ENCODE results near the gene TBC1D19. TPM values are rescaled to one million over a fixed set of nuclear protein-coding genes. Genes with fewer than 3 reads are reported as not detected.
A peak's percentile ranks its signal among the peaks of the same experiment; 100 is the strongest.
"Not testable (repeated sequence)": the region's sequence is repeated elsewhere in the genome, so short reads cannot be mapped to it uniquely, and the experiment has no call there.

The TBC1D19 gene
- polyA plus RNA-seq, 1 experiment, result 37.0 TPM

DNA sequence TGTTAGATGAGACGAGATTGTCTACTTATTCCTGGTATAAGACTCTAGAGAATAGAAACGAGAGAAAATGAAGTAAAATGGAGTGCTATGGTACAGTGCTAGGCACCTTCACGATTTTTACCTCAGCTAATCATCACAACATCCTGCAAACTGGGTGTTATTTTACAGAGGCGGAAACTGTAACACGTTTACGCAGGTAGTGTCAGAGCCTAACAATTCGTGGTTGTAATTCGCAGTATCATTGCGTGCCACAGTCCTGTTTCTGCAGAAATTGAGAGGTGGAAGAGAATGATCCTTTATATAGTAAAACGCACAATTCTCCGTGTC, 383 bp upstream of the TBC1D19 start:
- Histone ChIP-seq H3K9me3 (ENCODE audit: control insufficient read depth, insufficient read depth, low read length) (peaks cover 6% of the 10 kb centered on the region; the same call in 1 of the 2 replicates), H3K4me3 (ENCODE audit: low read depth, low read length) (peak overlapping the region; percentile 85), H3K27me3 (ENCODE audit: control insufficient read depth, insufficient read depth, low read length) (no peaks in the 10 kb centered on the region), H3K27ac (ENCODE audit: low read depth, low read length) (no peak overlapping the region)
- POLR2A ChIA-PET, result interaction anchor here (0.6 to 1.5 kb wide), 3 partner anchors 13 to 121 kb away, joined by 3 to 4 read pairs (median 3); no protein-coding TSS in a partner anchor
- TF ChIP-seq, protein P1, sequence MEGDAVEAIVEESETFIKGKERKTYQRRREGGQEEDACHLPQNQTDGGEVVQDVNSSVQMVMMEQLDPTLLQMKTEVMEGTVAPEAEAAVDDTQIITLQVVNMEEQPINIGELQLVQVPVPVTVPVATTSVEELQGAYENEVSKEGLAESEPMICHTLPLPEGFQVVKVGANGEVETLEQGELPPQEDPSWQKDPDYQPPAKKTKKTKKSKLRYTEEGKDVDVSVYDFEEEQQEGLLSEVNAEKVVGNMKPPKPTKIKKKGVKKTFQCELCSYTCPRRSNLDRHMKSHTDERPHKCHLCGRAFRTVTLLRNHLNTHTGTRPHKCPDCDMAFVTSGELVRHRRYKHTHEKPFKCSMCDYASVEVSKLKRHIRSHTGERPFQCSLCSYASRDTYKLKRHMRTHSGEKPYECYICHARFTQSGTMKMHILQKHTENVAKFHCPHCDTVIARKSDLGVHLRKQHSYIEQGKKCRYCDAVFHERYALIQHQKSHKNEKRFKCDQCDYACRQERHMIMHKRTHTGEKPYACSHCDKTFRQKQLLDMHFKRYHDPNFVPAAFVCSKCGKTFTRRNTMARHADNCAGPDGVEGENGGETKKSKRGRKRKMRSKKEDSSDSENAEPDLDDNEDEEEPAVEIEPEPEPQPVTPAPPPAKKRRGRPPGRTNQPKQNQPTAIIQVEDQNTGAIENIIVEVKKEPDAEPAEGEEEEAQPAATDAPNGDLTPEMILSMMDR (IDR thresholded peaks at IDR 0.05; ENCODE audit: low read depth, low read length), result no peak
- CTCF ChIA-PET, result interaction anchor here (1.1 to 3.2 kb wide), 4 partner anchors 15 to 125 kb away, joined by 3 to 12 read pairs (median 5); no protein-coding TSS in a partner anchor
- DNase-seq (ENCODE audit: low read depth, low spot score), result no peak

DNA sequence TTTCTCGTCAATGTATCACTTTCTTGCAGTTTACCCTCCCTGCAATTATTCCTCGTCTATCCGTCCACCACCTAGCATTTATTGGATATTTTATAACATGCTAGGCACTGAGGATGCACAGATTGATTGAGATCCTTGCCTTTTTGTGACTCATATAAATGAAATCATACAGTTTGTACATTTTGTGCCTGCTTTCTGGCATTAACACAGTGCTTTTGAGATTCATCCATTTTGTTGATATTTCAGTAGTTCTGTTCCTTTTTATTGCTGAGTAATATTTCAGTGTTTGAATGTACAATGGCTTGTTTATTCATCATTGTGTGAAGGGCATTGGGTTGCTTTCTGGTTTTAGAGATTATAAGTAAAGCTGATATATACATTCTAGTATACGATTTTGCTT, 841 bp downstream of the TBC1D19 start:
- POLR2A ChIA-PET, result interaction anchor here (1.5 kb wide), 1 partner anchor 75 kb away, joined by 3 read pairs; no protein-coding TSS in a partner anchor
- TF ChIP-seq, protein P1 (IDR thresholded peaks at IDR 0.05; ENCODE audit: low read depth, low read length), result no peak
- DNase-seq (ENCODE audit: low read depth, low spot score), result no peak
- peak overlapping the region; percentile 85 for H3K4me3 ChIP-seq (ENCODE audit: low read depth, low read length)
- no peak overlapping the region for H3K27ac ChIP-seq (ENCODE audit: low read depth, low read length)
- H3K9me3 ChIP-seq (ENCODE audit: control insufficient read depth, insufficient read depth, low read length), result peaks cover 6% of the 10 kb centered on the region; the same call in 1 of the 2 replicates
- CTCF ChIA-PET, result interaction anchor here (1.0 to 3.2 kb wide), 3 partner anchors 16 to 254 kb away, joined by 4 to 12 read pairs (median 7); no protein-coding TSS in a partner anchor
- H3K27me3 ChIP-seq (ENCODE audit: control insufficient read depth, insufficient read depth, low read length), result no peaks in the 10 kb centered on the region

- CTCF ChIA-PET, result no interaction called here
- DNase-seq (ENCODE audit: low read depth, low spot score), result no peak
- TF ChIP-seq, protein P1 (IDR thresholded peaks at IDR 0.05; ENCODE audit: low read depth, low read length), result no peak
- no peak overlapping the region for H3K4me3 ChIP-seq (ENCODE audit: low read depth, low read length)
- POLR2A ChIA-PET, result no interaction called here
- H3K27ac ChIP-seq (ENCODE audit: low read depth, low read length), result no peak overlapping the region
- no peaks in the 10 kb centered on the region for H3K27me3 ChIP-seq (ENCODE audit: control insufficient read depth, insufficient read depth, low read length)
- H3K9me3 ChIP-seq (ENCODE audit: control insufficient read depth, insufficient read depth, low read length), result peaks cover 6% of the 10 kb centered on the region; the same call in 1 of the 2 replicates
Observed at GRCh38 chr4:26589705-26590104, 5.8 kb downstream of the TBC1D19 start.

DNA sequence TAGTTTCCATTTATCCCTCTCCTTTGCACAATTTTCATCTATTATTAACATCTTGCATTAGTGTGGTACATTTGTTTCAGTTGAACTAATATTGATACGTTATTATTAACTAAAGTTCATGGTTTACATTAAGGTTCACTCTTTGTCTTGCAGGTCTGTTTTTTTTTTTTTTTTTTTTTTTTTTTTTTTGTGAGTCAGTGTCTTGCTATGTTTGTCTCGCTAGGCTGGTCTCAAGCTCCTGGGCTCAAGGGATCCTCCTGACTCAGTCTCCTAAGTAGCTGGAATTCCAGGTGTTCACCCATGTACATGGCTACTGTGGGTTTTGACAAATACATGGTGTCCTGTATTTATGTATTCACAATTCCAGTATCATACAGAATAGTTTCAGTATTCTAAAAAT, 6.8 kb downstream of the TBC1D19 start:
- Histone ChIP-seq H3K27me3 (ENCODE audit: control insufficient read depth, insufficient read depth, low read length) (no peaks in the 10 kb centered on the region), H3K9me3 (ENCODE audit: control insufficient read depth, insufficient read depth, low read length) (peaks cover 6% of the 10 kb centered on the region; the same call in 1 of the 2 replicates), H3K4me3 (ENCODE audit: low read depth, low read length) (no peak overlapping the region), H3K27ac (ENCODE audit: low read depth, low read length) (no peak overlapping the region)
- ChIA-PET CTCF (interaction anchor here (1.7 kb wide), 1 partner anchor 132 kb away, joined by 5 read pairs; no protein-coding TSS in a partner anchor), POLR2A (interaction anchor here (1.1 kb wide), 1 partner anchor 81 kb away, joined by 3 read pairs; no protein-coding TSS in a partner anchor)
- TF ChIP-seq, protein P1 (IDR thresholded peaks at IDR 0.05; ENCODE audit: low read depth, low read length), result no peak
- DNase-seq (ENCODE audit: low read depth, low spot score), result no peak

DNA sequence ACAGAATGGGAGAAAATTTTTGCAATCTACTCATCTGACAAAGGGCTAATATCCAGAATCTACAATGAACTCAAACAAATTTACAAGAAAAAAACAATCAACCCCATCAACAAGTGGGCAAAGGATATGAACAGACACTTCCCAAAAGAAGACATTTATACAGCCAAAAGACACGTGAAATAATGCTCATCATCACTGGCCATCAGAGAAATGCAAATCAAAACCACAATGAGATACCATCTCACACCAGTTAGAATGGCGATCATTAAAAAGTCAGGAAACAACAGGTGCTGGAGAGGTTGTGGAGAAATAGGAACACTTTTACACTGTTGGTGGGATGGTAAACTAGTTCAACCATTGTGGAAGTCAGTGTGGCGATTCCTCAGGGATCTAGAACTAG, 9.7 kb downstream of the TBC1D19 start:
- H3K27me3 ChIP-seq (ENCODE audit: control insufficient read depth, insufficient read depth, low read length); POLR2A ChIA-PET; H3K27ac ChIP-seq (ENCODE audit: low read depth, low read length); H3K9me3 ChIP-seq (ENCODE audit: control insufficient read depth, insufficient read depth, low read length); DNase-seq (ENCODE audit: low read depth, low spot score); H3K4me3 ChIP-seq (ENCODE audit: low read depth, low read length); CTCF ChIA-PET: not testable (repeated sequence)
